ENCODE data around the gene LNP1.

LNP1 gene

GRCh38 chr3:100395679-100396431 lies 5.5 kb upstream of the LNP1 start:
- no peak for TF ChIP-seq MYC (IDR thresholded peaks at IDR 0.05; ENCODE audit: low read depth, low read length)
- no peak overlapping the region for H3K4me3 ChIP-seq (ENCODE audit: low read depth, low read length)
- no peak for DNase-seq (ENCODE audit: low read depth)

- no peak for DNase-seq (ENCODE audit: low read depth)
- H3K4me3 ChIP-seq (ENCODE audit: low read depth, low read length), result peak overlapping the region; percentile 25
- TF ChIP-seq CTCF (IDR thresholded peaks at IDR 0.05; ENCODE audit: low read depth, low read length), result no peak
- no peak for TF ChIP-seq POLR2A (IDR thresholded peaks at IDR 0.05; ENCODE audit: extremely low read depth, insufficient read length)
- no peak for TF ChIP-seq MAX (IDR thresholded peaks at IDR 0.05; ENCODE audit: low read depth, low read length)
These were observed 4.4 kb upstream of the LNP1 start for GRCh38 chr3:100396967-100397366.

- DNase-seq (ENCODE audit: low read depth), result peak; percentile 12
- H3K4me3 ChIP-seq (ENCODE audit: low read depth, low read length), result peak overlapping the region; percentile 94
- no peak for TF ChIP-seq CTCF (IDR thresholded peaks at IDR 0.05; ENCODE audit: low read depth, low read length)
- TF ChIP-seq MYC (IDR thresholded peaks at IDR 0.05; ENCODE audit: low read depth, low read length), result no peak
- TF ChIP-seq POLR2A (IDR thresholded peaks at IDR 0.05; ENCODE audit: extremely low read depth, insufficient read length), result no peak
- no peak for TF ChIP-seq MAX (IDR thresholded peaks at IDR 0.05; ENCODE audit: low read depth, low read length)
These were observed 1.8 kb upstream of the LNP1 start for GRCh38 chr3:100399341-100400071.

- TF ChIP-seq MAX (IDR thresholded peaks at IDR 0.05; ENCODE audit: low read depth, low read length) (no peak), MYC (IDR thresholded peaks at IDR 0.05; ENCODE audit: low read depth, low read length) (no peak), POLR2A (IDR thresholded peaks at IDR 0.05; ENCODE audit: extremely low read depth, insufficient read length) (no peak), CTCF (IDR thresholded peaks at IDR 0.05; ENCODE audit: low read depth, low read length) (no peak)
- H3K4me3 ChIP-seq (ENCODE audit: low read depth, low read length), result peak overlapping the region; percentile 94
- DNase-seq (ENCODE audit: low read depth), result peak; percentile 52
These were observed 940 bp upstream of the LNP1 start for GRCh38 chr3:100400419-100400779.

GRCh38 chr3:100401674-100402041 lies 319 bp downstream of the LNP1 start:
- DNase-seq (ENCODE audit: low read depth), result peak; percentile 74
- H3K4me3 ChIP-seq (ENCODE audit: low read depth, low read length), result peak overlapping the region; percentile 94
- no peak for TF ChIP-seq CTCF (IDR thresholded peaks at IDR 0.05; ENCODE audit: low read depth, low read length)
- peak; percentile 67; the same call in 1 of the 2 replicates for TF ChIP-seq MYC (IDR thresholded peaks at IDR 0.05; ENCODE audit: low read depth, low read length)

- DNase-seq (ENCODE audit: low read depth), result peak; percentile 55
- TF ChIP-seq MAX (IDR thresholded peaks at IDR 0.05; ENCODE audit: low read depth, low read length) (no peak), CTCF (IDR thresholded peaks at IDR 0.05; ENCODE audit: low read depth, low read length) (no peak), MYC (IDR thresholded peaks at IDR 0.05; ENCODE audit: low read depth, low read length) (no peak), POLR2A (IDR thresholded peaks at IDR 0.05; ENCODE audit: extremely low read depth, insufficient read length) (no peak)
- peak overlapping the region; percentile 94 for H3K4me3 ChIP-seq (ENCODE audit: low read depth, low read length)
These were observed 917 bp downstream of the LNP1 start for GRCh38 chr3:100402256-100402655.
